Memory B cell (primary cell): ENCODE data around the gene PGBD2.

Experiments used
- ATAC-seq: fragments of 150-1000 bp; cut with Tn5 transposase; 2 replicates; pipeline ENCODE4 v1.10.0; 2021; ENCODE audit warnings: low read depth, mild to moderate bottlenecking, moderate library complexity
- DNase-seq, 2 donors: peaks; one replicate each; pipeline ENCODE4 v3.0.0; 2022; ENCODE audit warnings: low spot score in 2 of 2
- H3K27ac Mint-ChIP-seq: one replicate; pipeline ENCODE4 v1.8.0; 2022; ENCODE audit warnings: mild to moderate bottlenecking, moderate library complexity, mixed read lengths
- H3K27me3 Mint-ChIP-seq: one replicate; pipeline ENCODE4 v1.8.0; 2022; ENCODE audit warnings: mixed read lengths
- H3K36me3 Mint-ChIP-seq: one replicate; pipeline ENCODE4 v1.8.0; 2022; ENCODE audit warnings: mild to moderate bottlenecking, mixed read lengths
- H3K4me1 Mint-ChIP-seq: one replicate; pipeline ENCODE4 v1.8.0; 2022; ENCODE audit warnings: mixed read lengths
- H3K4me3 Mint-ChIP-seq: one replicate; pipeline ENCODE4 v1.8.0; 2022; ENCODE audit warnings: mild to moderate bottlenecking, moderate library complexity, mixed read lengths
- H3K9me3 Mint-ChIP-seq: one replicate; pipeline ENCODE4 v1.8.0; 2022; ENCODE audit warnings: mixed read lengths

Gene PGBD2

GRCh38 chr1:248906009-248906752, at the start of gene PGBD2:
TSS of gene PGBD2 (plus strand) at chr1:248906235. CDS start at chr1:248913863, 7,628 bp downstream.
- H3K4me1 Mint-ChIP-seq, result peaks cover 31% of the 10 kb centered on the region
- H3K27me3 Mint-ChIP-seq, result no peaks in the 10 kb centered on the region
- peaks cover 10% of the 10 kb centered on the region for H3K36me3 Mint-ChIP-seq
- no peaks in the 10 kb centered on the region for H3K9me3 Mint-ChIP-seq
- H3K4me3 Mint-ChIP-seq, result peak within 1 kb of the TSS; percentile 98
- peak; percentile 95 to 97 for DNase-seq
- ATAC-seq, result peak; percentile 78
- peak within 1 kb of the TSS; percentile 90 for H3K27ac Mint-ChIP-seq

DNA sequence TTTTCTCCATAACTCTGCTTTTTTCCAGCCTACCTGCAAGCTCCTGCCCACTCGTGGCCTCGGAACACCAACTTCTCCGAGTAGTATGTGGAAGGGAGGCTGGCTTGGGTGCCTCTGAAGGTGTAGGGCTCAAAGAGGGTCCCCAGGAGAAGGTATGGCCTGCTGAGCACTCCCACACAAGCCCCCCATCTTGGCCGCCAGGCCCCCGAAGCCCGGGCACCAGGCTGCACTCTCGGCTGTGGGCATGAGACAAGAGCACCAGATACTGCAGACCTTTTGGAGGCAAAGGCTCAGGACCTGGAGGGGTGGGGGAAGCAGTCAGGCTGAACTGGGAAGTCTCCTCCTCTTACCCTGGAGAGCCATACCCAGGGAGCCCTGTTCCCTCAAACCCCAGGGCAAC, 48.8 kb upstream of the PGBD2 start:
- Mint-ChIP-seq H3K4me3 (no peak overlapping the region), H3K27ac (no peak overlapping the region), H3K4me1 (peaks cover 37% of the 10 kb centered on the region), H3K36me3 (peaks cover 9% of the 10 kb centered on the region), H3K9me3 (no peaks in the 10 kb centered on the region), H3K27me3 (no peaks in the 10 kb centered on the region)
- ATAC-seq (no peak), DNase-seq (no peak)

GRCh38 chr1:248857749-248858095, 48.3 kb upstream of the PGBD2 start:
- H3K9me3 Mint-ChIP-seq, result no peaks in the 10 kb centered on the region
- no peak for ATAC-seq
- H3K4me1 Mint-ChIP-seq, result peaks cover 42% of the 10 kb centered on the region
- peaks cover 9% of the 10 kb centered on the region for H3K36me3 Mint-ChIP-seq
- peak overlapping the region; percentile 95 for H3K27ac Mint-ChIP-seq
- H3K27me3 Mint-ChIP-seq, result no peaks in the 10 kb centered on the region
- peak overlapping the region; percentile 82 for H3K4me3 Mint-ChIP-seq
- DNase-seq, result no peak

DNA sequence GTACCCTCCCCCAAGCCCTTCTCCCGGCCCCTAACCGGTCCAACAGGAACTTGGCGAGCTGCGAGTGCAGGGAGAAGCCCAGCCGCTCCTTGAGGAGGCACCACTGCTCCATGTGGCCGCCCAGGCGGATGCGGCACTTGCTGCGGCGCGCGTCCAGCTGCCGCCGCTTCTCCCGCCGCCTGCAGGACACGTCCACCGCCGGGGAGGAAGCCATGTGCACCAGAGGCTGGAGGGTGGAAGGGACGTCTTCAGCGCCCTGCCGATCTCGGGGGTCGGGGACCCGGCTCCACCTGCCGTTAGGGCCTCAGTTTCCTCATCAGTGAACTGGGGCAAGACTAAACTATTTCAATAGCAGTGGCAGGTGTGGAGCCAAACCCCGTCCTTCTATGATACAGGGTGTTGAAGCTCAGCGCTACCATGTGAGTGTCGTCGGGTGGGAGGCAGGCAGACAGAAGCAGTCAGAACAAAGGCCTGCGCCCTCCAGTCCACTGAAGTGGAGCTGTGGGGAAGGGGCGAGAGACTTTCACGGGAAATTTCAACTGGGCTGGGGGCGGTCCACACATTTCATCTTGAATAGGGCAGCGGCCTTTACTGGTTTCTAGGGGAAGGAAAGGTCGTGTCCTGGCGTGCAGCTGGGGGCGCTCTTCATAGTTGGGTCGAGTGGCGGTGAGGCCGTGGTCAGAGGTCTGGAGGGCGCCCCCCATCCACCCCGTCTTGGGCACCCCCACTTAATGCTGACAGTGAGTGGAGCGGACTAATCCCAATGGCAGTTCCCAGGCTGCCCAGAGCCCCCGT, 47.7 kb upstream of the PGBD2 start:
- ATAC-seq, result peak; percentile 53
- Mint-ChIP-seq H3K4me1 (peaks cover 44% of the 10 kb centered on the region), H3K36me3 (peaks cover 9% of the 10 kb centered on the region), H3K27me3 (no peaks in the 10 kb centered on the region), H3K4me3 (peak overlapping the region; percentile 82), H3K27ac (peak overlapping the region; percentile 95), H3K9me3 (no peaks in the 10 kb centered on the region)
- no peak for DNase-seq

DNA sequence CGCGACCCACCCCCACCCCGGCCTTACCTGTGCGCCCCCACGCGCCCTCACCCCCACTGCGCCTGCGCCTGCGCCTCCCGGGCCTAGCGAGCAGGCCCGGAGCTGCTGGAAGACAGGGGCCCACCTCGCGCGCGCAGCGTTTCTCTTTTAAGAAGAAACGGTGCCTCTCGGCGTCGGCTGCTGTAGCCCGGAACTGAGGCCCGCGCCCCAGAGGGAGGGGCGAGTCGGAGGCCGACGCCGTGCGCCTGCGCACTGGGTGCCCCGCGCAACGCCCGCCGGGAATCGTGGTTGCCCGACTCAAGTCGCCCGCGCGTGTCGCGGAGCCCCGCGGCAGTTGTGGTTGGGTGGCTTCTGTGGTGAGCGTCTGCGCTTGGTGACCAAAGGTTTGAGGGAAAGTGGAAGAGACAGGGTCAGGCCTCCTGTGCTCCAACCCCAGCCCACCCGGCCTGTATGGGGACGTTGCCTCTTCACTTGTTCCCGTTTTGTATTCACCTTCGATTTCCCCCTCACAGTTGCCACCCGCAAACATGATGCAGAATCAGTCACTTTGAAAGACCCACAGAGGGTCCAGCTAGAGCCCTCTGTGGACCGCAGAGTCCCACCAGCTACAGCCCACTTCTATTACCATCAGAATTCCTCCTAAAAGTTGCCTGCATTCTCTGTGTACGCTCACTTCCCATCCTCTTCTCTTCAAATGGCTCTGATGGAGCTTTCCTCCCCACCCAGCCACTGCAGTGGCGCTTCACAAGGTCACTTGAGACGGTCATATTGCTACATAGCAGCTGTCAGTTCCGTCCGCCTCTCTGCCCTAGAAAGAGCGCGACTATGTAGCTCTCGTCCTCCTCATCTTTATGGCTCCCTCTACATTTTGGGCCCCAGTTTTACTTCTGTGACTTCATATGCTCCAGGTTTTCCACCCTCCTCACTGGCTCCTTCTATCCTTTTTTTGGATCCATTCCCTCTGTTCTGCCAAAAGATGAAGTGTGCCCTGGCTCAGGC, 46.8 kb upstream of the PGBD2 start, which contains the start of gene ZNF692:
ZNF692 (minus strand) TSS at position 195 of the 999 bp plus-strand sequence. CDS start 776 bp downstream, outside the sequence.
- ATAC-seq (peak; percentile 88), DNase-seq (peak; percentile 95 to 96)
- H3K4me3 Mint-ChIP-seq, result peak within 1 kb of the TSS; percentile 82
- no peaks in the 10 kb centered on the region for H3K27me3 Mint-ChIP-seq
- H3K9me3 Mint-ChIP-seq, result no peaks in the 10 kb centered on the region
- peaks cover 47% of the 10 kb centered on the region for H3K4me1 Mint-ChIP-seq
- H3K27ac Mint-ChIP-seq, result peak within 1 kb of the TSS; percentile 95
- H3K36me3 Mint-ChIP-seq, result peaks cover 6% of the 10 kb centered on the region

GRCh38 chr1:248860007-248860406, 46.0 kb upstream of the PGBD2 start:
- Mint-ChIP-seq H3K27me3 (no peaks in the 10 kb centered on the region), H3K4me1 (peaks cover 42% of the 10 kb centered on the region)

GRCh38 chr1:248861616-248862015, 44.4 kb upstream of the PGBD2 start:
- H3K36me3 Mint-ChIP-seq, result no peaks in the 10 kb centered on the region
- ATAC-seq (no peak), DNase-seq (no peak)
- peaks cover 37% of the 10 kb centered on the region for H3K4me1 Mint-ChIP-seq
- no peaks in the 10 kb centered on the region for H3K27me3 Mint-ChIP-seq
- no peaks in the 10 kb centered on the region for H3K9me3 Mint-ChIP-seq
- no peak overlapping the region for H3K4me3 Mint-ChIP-seq
- H3K27ac Mint-ChIP-seq, result no peak overlapping the region

More at GRCh38 chr1:248860007-248860406, 46.0 kb upstream of the PGBD2 start:
- Mint-ChIP-seq H3K9me3 (no peaks in the 10 kb centered on the region), H3K36me3 (peaks cover 5% of the 10 kb centered on the region), H3K27ac (peak overlapping the region; percentile 95), H3K4me3 (peak overlapping the region; percentile 82)
- DNase-seq (no peak), ATAC-seq (no peak)

GRCh38 chr1:248862695-248862997, 43.4 kb upstream of the PGBD2 start:
- ATAC-seq (no peak), DNase-seq (no peak)
- peak overlapping the region; percentile 58 for H3K27ac Mint-ChIP-seq
- no peaks in the 10 kb centered on the region for H3K9me3 Mint-ChIP-seq
- peaks cover 35% of the 10 kb centered on the region for H3K4me1 Mint-ChIP-seq
- H3K36me3 Mint-ChIP-seq, result no peaks in the 10 kb centered on the region
- H3K27me3 Mint-ChIP-seq, result no peaks in the 10 kb centered on the region
- H3K4me3 Mint-ChIP-seq, result peak overlapping the region; percentile 91

DNA sequence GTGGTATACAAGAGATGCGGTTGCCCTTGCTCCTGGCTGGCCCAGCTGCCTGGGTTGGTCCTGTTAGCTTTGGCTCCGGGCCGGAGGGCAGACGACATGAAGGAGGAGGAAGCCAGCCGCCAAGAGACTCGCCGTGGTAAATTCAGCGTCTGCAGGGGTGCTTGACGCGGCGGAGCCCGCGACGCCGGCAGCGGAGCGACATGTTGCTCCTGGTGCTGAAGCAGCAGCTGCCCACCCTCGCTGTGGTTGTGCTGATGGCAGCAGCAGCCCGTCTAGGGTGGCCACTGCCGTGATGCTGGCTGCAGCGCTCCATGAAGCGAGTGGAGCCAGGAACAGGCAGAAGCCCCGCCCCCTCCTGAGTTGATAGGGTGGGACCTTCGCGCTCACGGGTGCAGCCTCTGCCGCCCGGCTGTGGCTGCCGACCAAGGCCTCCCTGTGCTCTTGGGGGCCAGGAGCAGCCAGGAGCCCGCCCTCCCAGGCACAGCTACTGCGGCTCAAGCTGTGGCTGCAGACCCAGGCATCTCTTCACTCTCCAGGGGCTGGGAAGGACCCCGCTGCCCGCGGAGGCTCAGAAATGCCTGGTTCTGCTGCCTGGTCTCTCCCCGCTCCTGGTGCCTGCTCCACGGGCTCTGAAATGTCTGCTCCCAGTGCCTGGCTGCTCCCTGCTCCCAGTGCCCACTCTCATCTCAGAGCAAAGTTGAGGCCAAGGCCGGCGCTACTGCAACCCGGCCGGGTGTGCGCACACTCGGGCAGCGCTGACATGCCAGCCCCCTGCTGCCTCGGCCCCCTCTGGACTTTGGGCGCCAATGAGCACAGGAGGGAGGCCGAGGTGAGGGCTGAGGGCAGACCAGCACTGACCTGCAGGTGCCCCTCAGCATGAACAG, 42.8 kb upstream of the PGBD2 start:
- DNase-seq (peak; percentile 46 to 57), ATAC-seq (peak; percentile 35)
- H3K27ac Mint-ChIP-seq, result peak overlapping the region; percentile 68
- H3K27me3 Mint-ChIP-seq, result no peaks in the 10 kb centered on the region
- H3K9me3 Mint-ChIP-seq, result no peaks in the 10 kb centered on the region
- H3K4me3 Mint-ChIP-seq, result peak overlapping the region; percentile 91
- H3K36me3 Mint-ChIP-seq, result no peaks in the 10 kb centered on the region
- peaks cover 33% of the 10 kb centered on the region for H3K4me1 Mint-ChIP-seq

DNA sequence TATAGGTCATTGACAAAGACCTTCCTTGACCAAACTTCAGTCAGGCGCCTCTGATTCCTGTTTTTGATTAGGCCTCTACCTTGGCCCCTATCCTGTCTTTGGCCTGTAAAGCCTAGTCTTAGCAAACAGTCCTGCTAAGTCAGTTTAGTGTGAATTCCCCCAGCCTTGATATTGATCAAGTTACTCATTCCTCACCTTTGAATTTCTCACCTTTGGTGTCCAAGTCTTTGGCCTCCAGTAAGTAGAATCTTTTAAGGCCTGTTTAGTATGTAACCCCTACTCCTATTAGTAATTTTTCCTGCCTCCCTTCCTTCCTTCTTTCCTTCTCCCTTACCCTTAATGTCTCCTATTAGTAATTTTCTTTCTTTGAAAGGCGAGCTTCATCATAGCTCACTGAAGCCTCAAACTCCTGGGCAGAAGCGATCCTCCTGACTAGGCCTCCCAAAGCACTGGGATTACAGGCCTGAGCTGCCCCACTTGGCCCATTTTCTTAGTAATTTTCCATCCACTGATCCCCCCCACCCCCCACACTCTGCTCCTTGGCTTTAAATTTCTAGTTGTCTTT, 34.1 kb upstream of the PGBD2 start:
- Mint-ChIP-seq H3K4me1 (peaks cover 15% of the 10 kb centered on the region), H3K9me3 (no peaks in the 10 kb centered on the region), H3K4me3 (no peak overlapping the region), H3K27me3 (no peaks in the 10 kb centered on the region), H3K27ac (no peak overlapping the region), H3K36me3 (no peaks in the 10 kb centered on the region)
- no peak for DNase-seq
- ATAC-seq, result no peak

DNA sequence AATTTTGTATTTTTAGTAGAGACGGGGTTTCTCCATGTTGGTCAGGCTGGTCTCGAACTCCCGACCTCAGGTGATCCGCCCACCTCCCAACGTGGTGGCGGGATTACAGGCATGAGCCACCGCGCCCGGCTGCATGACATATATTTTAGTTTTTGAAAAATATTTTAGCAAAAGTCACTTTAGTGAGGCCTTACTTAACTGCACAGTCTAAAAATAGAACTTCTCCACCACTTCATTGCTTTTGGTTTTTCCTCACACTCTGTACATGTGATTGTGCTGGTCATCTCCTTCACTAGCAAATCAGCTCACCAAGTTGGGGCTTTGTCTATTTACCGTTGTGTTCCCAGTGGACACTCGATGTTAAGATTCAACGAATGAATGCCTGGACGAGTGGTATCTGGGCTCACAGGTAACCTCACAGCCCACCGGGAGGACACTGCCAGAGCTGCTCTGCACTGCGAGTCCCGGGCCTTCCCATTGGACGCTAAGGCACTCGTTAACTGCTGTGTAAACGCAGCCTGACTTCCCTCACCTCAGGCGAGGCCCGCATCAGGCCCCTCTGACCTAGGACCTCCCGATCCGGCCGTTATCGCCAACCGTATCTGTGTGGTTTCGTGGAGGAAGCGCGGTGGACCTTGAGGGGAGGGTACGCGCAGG, 33.2 kb upstream of the PGBD2 start:
- ATAC-seq (peak; percentile 9), DNase-seq (peak in 1 of 2 donors; percentile 47)
- no peaks in the 10 kb centered on the region for H3K36me3 Mint-ChIP-seq
- H3K27ac Mint-ChIP-seq, result peak overlapping the region; percentile 99
- H3K4me3 Mint-ChIP-seq, result peak overlapping the region; percentile 97
- H3K9me3 Mint-ChIP-seq, result no peaks in the 10 kb centered on the region
- H3K4me1 Mint-ChIP-seq, result peaks cover 15% of the 10 kb centered on the region
- no peaks in the 10 kb centered on the region for H3K27me3 Mint-ChIP-seq

DNA sequence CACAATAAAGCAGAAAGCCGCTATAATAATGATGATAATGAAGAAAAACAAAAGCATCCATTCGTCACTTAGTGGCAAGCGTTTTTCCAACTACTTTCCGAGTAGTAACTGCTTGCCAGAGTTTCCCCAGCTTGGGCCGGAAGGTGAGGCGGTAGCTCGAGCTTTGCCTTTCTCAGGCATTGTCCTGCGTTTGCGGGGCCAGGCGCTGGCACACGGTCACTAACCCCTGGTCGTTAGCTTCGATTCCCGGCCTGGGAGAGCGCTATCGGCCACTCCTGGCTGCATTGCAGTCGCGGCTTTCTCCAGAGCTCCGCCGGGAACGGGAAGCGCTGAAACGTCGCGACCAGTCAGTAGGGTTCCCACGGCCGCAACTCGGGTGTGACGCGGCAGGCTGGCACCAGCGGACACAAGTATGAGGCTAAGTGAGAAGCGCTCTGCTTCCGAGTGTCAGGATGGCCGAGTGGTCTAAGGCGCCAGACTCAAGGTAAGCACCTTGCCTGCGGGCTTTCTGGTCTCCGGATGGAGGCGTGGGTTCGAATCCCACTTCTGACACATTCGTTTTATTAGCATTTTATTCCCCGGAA, 32.5 kb upstream of the PGBD2 start:
- H3K9me3 Mint-ChIP-seq, result no peaks in the 10 kb centered on the region
- peak; percentile 73 to 99 for DNase-seq

More for the DNA sequence above, 32.5 kb upstream of the PGBD2 start:
- H3K4me1 Mint-ChIP-seq, result peaks cover 15% of the 10 kb centered on the region
- ATAC-seq, result peak; percentile 77
- H3K27ac Mint-ChIP-seq, result peak overlapping the region; percentile 99
- H3K4me3 Mint-ChIP-seq, result peak overlapping the region; percentile 97
- no peaks in the 10 kb centered on the region for H3K27me3 Mint-ChIP-seq
- H3K36me3 Mint-ChIP-seq, result no peaks in the 10 kb centered on the region
